ENCODE data around the gene IL6ST.
A peak's percentile ranks its signal among the peaks of the same experiment; 100 is the strongest.

IL6ST gene

DNA sequence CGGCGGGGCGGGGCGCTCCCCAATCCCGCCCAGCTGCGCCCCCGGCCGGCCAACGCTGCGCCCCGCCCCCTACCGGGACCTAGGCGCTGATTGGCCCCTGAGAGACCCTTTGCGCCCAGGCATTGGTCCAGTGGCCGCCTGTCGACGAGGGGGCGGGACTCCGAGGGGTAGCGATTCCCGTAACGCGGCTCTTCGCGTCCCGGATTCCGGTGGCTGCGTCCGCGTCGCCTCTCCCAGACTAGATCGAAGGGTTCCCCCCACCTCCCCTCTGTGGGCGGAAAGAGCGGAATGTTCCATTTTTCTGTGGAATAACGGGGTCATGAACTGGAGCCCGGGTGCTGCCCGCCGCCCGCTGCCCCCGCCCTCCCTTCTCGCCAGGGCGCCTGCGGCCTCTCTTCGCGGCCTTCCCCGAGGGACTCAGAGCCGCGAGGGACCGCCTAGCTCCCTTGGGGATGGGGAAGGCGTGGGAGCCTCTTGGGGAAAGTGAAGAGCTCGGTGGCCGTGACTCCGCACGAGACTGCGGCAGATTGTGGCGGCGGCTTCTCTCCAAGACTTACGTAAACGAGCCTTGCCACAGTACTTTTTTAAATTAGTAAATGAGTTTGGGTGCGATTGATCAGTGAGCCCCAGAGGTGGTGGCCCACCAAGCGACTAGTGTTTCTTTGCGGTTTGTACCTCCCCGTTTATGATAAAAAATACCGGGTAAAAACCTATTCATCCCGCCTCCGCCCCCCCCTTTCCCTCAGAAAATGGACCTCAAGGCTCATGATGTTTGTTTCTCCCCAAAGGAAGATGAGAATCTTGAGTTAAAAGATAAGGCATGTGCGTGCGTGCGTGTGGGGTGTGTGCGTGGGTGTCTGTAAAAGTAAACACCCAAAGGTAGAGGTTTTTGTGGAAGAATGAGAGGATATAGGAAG, 493 bp upstream of the IL6ST start (continued):
- TF ChIP-seq GLI4 (tag by site-specific recombination; IDR thresholded peaks at IDR 0.05) (no peak), ZNF302 (tag by site-specific recombination; IDR thresholded peaks at IDR 0.05; ENCODE audit: low read depth) (no peak), ZNF501 (tag by site-specific recombination; IDR thresholded peaks at IDR 0.05) (peak; percentile 68), GLIS2 (tag by site-specific recombination; IDR thresholded peaks at IDR 0.05) (peak; percentile 89), MEIS1 (CRISPR knock-in tag; IDR thresholded peaks at IDR 0.05; ENCODE audit: borderline replicate concordance) (no peak), ZNF114 (tag by site-specific recombination; IDR thresholded peaks at IDR 0.05) (no peak), ZBTB20 (tag by site-specific recombination; IDR thresholded peaks at IDR 0.05) (peak; percentile 27; the same call in 1 of the 2 replicates), KLF8 (tag by site-specific recombination; IDR thresholded peaks at IDR 0.05) (peak; percentile 59; the same call in 1 of the 2 replicates), ZNF585B (tag by site-specific recombination; IDR thresholded peaks at IDR 0.05) (no peak), HOXC10 (CRISPR knock-in tag; IDR thresholded peaks at IDR 0.05) (no peak), ZNF707 (tag by site-specific recombination; IDR thresholded peaks at IDR 0.05) (no peak), ZNF426 (tag by site-specific recombination; IDR thresholded peaks at IDR 0.05) (no peak), ZNF837 (tag by site-specific recombination; IDR thresholded peaks at IDR 0.05) (no peak), ZNF202 (tag by site-specific recombination; IDR thresholded peaks at IDR 0.05; ENCODE audit: borderline replicate concordance) (no peak), ZNF157 (tag by site-specific recombination; IDR thresholded peaks at IDR 0.05) (no peak), SP3 (tag by site-specific recombination; IDR thresholded peaks at IDR 0.05) (peak; percentile 89), ZBTB48 (tag by site-specific recombination; IDR thresholded peaks at IDR 0.05) (peak; percentile 92)
- TF ChIP-seq, protein P1, sequence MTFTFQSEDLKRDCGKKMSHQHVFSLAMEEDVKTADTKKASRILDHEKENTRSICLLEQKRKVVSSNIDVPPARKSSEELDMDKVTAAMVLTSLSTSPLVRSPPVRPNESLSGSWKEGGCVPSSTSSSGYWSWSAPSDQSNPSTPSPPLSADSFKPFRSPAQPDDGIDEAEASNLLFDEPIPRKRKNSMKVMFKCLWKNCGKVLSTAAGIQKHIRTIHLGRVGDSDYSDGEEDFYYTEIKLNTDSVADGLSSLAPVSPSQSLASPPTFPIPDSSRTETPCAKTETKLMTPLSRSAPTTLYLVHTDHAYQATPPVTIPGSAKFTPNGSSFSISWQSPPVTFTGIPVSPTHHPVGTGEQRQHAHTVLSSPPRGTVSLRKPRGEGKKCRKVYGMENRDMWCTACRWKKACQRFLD (tag by site-specific recombination; IDR thresholded peaks at IDR 0.05) = no peak
- TF ChIP-seq, protein P2, sequence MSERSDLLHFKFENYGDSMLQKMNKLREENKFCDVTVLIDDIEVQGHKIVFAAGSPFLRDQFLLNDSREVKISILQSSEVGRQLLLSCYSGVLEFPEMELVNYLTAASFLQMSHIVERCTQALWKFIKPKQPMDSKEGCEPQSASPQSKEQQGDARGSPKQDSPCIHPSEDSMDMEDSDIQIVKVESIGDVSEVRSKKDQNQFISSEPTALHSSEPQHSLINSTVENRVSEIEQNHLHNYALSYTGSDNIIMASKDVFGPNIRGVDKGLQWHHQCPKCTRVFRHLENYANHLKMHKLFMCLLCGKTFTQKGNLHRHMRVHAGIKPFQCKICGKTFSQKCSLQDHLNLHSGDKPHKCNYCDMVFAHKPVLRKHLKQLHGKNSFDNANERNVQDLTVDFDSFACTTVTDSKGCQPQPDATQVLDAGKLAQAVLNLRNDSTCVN (tag by site-specific recombination; optimal IDR thresholded peaks at IDR 0.05) = peak; percentile 72
- TF ChIP-seq, protein P3, sequence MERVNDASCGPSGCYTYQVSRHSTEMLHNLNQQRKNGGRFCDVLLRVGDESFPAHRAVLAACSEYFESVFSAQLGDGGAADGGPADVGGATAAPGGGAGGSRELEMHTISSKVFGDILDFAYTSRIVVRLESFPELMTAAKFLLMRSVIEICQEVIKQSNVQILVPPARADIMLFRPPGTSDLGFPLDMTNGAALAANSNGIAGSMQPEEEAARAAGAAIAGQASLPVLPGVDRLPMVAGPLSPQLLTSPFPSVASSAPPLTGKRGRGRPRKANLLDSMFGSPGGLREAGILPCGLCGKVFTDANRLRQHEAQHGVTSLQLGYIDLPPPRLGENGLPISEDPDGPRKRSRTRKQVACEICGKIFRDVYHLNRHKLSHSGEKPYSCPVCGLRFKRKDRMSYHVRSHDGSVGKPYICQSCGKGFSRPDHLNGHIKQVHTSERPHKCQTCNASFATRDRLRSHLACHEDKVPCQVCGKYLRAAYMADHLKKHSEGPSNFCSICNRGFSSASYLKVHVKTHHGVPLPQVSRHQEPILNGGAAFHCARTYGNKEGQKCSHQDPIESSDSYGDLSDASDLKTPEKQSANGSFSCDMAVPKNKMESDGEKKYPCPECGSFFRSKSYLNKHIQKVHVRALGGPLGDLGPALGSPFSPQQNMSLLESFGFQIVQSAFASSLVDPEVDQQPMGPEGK (tag by site-specific recombination; IDR thresholded peaks at IDR 0.05) = peak; percentile 83
- TF ChIP-seq, protein P4, sequence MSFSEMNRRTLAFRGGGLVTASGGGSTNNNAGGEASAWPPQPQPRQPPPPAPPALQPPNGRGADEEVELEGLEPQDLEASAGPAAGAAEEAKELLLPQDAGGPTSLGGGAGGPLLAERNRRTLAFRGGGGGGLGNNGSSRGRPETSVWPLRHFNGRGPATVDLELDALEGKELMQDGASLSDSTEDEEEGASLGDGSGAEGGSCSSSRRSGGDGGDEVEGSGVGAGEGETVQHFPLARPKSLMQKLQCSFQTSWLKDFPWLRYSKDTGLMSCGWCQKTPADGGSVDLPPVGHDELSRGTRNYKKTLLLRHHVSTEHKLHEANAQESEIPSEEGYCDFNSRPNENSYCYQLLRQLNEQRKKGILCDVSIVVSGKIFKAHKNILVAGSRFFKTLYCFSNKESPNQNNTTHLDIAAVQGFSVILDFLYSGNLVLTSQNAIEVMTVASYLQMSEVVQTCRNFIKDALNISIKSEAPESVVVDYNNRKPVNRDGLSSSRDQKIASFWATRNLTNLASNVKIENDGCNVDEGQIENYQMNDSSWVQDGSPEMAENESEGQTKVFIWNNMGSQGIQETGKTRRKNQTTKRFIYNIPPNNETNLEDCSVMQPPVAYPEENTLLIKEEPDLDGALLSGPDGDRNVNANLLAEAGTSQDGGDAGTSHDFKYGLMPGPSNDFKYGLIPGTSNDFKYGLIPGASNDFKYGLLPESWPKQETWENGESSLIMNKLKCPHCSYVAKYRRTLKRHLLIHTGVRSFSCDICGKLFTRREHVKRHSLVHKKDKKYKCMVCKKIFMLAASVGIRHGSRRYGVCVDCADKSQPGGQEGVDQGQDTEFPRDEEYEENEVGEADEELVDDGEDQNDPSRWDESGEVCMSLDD (tag by site-specific recombination; IDR thresholded peaks at IDR 0.05) = no peak; the same call in 1 of the 2 replicates
- TF ChIP-seq, protein P5, sequence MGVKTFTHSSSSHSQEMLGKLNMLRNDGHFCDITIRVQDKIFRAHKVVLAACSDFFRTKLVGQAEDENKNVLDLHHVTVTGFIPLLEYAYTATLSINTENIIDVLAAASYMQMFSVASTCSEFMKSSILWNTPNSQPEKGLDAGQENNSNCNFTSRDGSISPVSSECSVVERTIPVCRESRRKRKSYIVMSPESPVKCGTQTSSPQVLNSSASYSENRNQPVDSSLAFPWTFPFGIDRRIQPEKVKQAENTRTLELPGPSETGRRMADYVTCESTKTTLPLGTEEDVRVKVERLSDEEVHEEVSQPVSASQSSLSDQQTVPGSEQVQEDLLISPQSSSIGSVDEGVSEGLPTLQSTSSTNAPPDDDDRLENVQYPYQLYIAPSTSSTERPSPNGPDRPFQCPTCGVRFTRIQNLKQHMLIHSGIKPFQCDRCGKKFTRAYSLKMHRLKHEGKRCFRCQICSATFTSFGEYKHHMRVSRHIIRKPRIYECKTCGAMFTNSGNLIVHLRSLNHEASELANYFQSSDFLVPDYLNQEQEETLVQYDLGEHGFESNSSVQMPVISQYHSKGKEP (tag by site-specific recombination; IDR thresholded peaks at IDR 0.05) = no peak
- TF ChIP-seq, protein P6, sequence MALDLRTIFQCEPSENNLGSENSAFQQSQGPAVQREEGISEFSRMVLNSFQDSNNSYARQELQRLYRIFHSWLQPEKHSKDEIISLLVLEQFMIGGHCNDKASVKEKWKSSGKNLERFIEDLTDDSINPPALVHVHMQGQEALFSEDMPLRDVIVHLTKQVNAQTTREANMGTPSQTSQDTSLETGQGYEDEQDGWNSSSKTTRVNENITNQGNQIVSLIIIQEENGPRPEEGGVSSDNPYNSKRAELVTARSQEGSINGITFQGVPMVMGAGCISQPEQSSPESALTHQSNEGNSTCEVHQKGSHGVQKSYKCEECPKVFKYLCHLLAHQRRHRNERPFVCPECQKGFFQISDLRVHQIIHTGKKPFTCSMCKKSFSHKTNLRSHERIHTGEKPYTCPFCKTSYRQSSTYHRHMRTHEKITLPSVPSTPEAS (tag by site-specific recombination; IDR thresholded peaks at IDR 0.05) = no peak
- TF ChIP-seq, protein P7, sequence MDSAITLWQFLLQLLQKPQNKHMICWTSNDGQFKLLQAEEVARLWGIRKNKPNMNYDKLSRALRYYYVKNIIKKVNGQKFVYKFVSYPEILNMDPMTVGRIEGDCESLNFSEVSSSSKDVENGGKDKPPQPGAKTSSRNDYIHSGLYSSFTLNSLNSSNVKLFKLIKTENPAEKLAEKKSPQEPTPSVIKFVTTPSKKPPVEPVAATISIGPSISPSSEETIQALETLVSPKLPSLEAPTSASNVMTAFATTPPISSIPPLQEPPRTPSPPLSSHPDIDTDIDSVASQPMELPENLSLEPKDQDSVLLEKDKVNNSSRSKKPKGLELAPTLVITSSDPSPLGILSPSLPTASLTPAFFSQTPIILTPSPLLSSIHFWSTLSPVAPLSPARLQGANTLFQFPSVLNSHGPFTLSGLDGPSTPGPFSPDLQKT (IDR thresholded peaks at IDR 0.05; ENCODE audit: borderline replicate concordance, low read depth, low read length) = no peak
- TF ChIP-seq, protein P8, sequence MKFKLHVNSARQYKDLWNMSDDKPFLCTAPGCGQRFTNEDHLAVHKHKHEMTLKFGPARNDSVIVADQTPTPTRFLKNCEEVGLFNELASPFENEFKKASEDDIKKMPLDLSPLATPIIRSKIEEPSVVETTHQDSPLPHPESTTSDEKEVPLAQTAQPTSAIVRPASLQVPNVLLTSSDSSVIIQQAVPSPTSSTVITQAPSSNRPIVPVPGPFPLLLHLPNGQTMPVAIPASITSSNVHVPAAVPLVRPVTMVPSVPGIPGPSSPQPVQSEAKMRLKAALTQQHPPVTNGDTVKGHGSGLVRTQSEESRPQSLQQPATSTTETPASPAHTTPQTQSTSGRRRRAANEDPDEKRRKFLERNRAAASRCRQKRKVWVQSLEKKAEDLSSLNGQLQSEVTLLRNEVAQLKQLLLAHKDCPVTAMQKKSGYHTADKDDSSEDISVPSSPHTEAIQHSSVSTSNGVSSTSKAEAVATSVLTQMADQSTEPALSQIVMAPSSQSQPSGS (tag by site-specific recombination; IDR thresholded peaks at IDR 0.05; ENCODE audit: low read depth) = no peak

Data from HEK293 (cell line).